Panc1 (cell line): Measurements from ENCODE around the gene RIC1.

Experiments
- CTCF ChIP-seq: fragments of 450-650 bp; IDR thresholded peaks from 2 replicates; pipeline ENCODE4 v1.5.1; 2017; ENCODE audit warnings: mild to moderate bottlenecking
- POLR2AphosphoS5 ChIP-seq: IDR thresholded peaks from 2 replicates; pipeline ENCODE4 v1.6.1; 2012; ENCODE audit warnings: mild to moderate bottlenecking, low read depth, low read length, moderate library complexity
- REST ChIP-seq, 2 experiments: IDR thresholded peaks; 2 replicates each; pipeline ENCODE4 v1.6.1; 2011 to 2012; ENCODE audit warnings: low read depth in 2 of 2, control low read depth in 1 of 2, low read length in 1 of 2, mild to moderate bottlenecking in 1 of 2, moderate library complexity in 1 of 2; ENCODE audit not compliant: insufficient read depth in 1 of 2
- TCF7L2 ChIP-seq: IDR thresholded peaks from 2 replicates; pipeline ENCODE4 v1.6.1; 2011; ENCODE audit warnings: mild to moderate bottlenecking, low read depth, low read length, inconsistent platforms

- TF ChIP-seq CTCF (no peak), POLR2AphosphoS5 (no peak), REST (IDR thresholded peaks at IDR 0.05; ENCODE audit: insufficient read depth in 1 of 2, low read depth in 2 of 2, low read length in 1 of 2) (no peak), TCF7L2 (no peak)
These were observed 17.2 kb downstream of the RIC1 start for GRCh38 chr9:5646116-5646515.
